OCI-LY1 (cell line): ENCODE results near the gene DCAF5.

ENCODE experiments used
- H2AFZ ChIP-seq: fragments of 200-600 bp; sonication (generic), shearing (Covaris generic); 2 replicates; pipeline ENCODE4 v1.6.0; 2014; ENCODE audit warnings: antibody characterized with exemption, mild to moderate bottlenecking, low read length
- H3F3A ChIP-seq: fragments of 200-600 bp; sonication (generic), shearing (Covaris generic); 2 replicates; pipeline ENCODE4 v1.6.0; 2014; ENCODE audit warnings: mild to moderate bottlenecking, antibody characterized with exemption, low read length, moderate library complexity; ENCODE audit not compliant: insufficient read depth
- H3K27ac ChIP-seq: fragments of 200-600 bp; sonication (generic); 2 replicates; pipeline ENCODE4 v1.5.1; 2014; ENCODE audit warnings: low read length, mixed run types, mild to moderate bottlenecking, low read depth; ENCODE audit not compliant: poor library complexity, severe bottlenecking
- H3K27me3 ChIP-seq: fragments of 200-600 bp; sonication (generic); 2 replicates; pipeline ENCODE4 v1.6.0; 2014; ENCODE audit warnings: antibody characterized with exemption, mild to moderate bottlenecking, low read length, moderate library complexity; ENCODE audit not compliant: insufficient read depth
- H3K36me3 ChIP-seq: fragments of 200-600 bp; sonication (generic); 2 replicates; pipeline ENCODE4 v1.6.1; 2014; ENCODE audit warnings: mild to moderate bottlenecking, antibody characterized with exemption, low read length, moderate library complexity, mixed read lengths; ENCODE audit not compliant: insufficient read depth
- H3K4me1 ChIP-seq: fragments of 200-600 bp; sonication (generic); 2 replicates; pipeline ENCODE4 v1.5.1; 2014; ENCODE audit warnings: mild to moderate bottlenecking, low read length, moderate library complexity; ENCODE audit not compliant: insufficient read depth, severe bottlenecking
- H3K4me2 ChIP-seq: fragments of 200-600 bp; sonication (generic), shearing (Covaris generic); 2 replicates; pipeline ENCODE4 v1.6.1; 2014; ENCODE audit warnings: low read length
- H3K4me3 ChIP-seq: fragments of 200-600 bp; sonication (generic); 2 replicates; pipeline ENCODE4 v1.5.1; 2014; ENCODE audit warnings: low read length, low read depth, mild to moderate bottlenecking, mixed read lengths; ENCODE audit not compliant: poor library complexity, severe bottlenecking
- H3K79me2 ChIP-seq: fragments of 200-600 bp; shearing (Covaris generic); 2 replicates; pipeline ENCODE4 v1.6.1; 2016; ENCODE audit warnings: mixed run types, low read length, mixed read lengths; ENCODE audit not compliant: insufficient read depth
- H3K9ac ChIP-seq: fragments of 200-600 bp; sonication (generic), shearing (Covaris generic); 2 replicates; pipeline ENCODE4 v1.6.1; 2014; ENCODE audit warnings: mild to moderate bottlenecking, low read length, mixed read lengths
- H3K9me2 ChIP-seq: fragments of 200-600 bp; sonication (generic), shearing (Covaris generic); 2 replicates; pipeline ENCODE4 v1.6.1; 2014; ENCODE audit warnings: low read depth, mild to moderate bottlenecking, low read length, mixed read lengths
- H3K9me3 ChIP-seq: fragments of 200-600 bp; shearing (Covaris generic); 2 replicates; pipeline ENCODE4 v1.6.1; 2014; ENCODE audit warnings: low read length, mixed read lengths
- H4K20me1 ChIP-seq: fragments of 200-600 bp; sonication (generic), shearing (Covaris generic); 2 replicates; pipeline ENCODE4 v1.6.0; 2016; ENCODE audit warnings: mild to moderate bottlenecking, low read length; ENCODE audit not compliant: insufficient read depth
- EZH2 ChIP-seq: fragments of 200-600 bp; sonication (generic), shearing (Covaris generic); IDR thresholded peaks from 2 replicates; pipeline ENCODE4 v1.8.0; 2017; ENCODE audit warnings: borderline replicate concordance, mixed run types, mild to moderate bottlenecking, antibody characterized with exemption, low read length, moderate library complexity, mixed read lengths
- TF ChIP-seq, protein P1 (sequence below): fragments of 200-600 bp; sonication (generic), shearing (Covaris generic); IDR thresholded peaks from 2 replicates; pipeline ENCODE4 v1.5.1; 2017; ENCODE audit warnings: mild to moderate bottlenecking, antibody characterized with exemption, low read length, moderate library complexity, mixed read lengths

DCAF5 gene

DNA sequence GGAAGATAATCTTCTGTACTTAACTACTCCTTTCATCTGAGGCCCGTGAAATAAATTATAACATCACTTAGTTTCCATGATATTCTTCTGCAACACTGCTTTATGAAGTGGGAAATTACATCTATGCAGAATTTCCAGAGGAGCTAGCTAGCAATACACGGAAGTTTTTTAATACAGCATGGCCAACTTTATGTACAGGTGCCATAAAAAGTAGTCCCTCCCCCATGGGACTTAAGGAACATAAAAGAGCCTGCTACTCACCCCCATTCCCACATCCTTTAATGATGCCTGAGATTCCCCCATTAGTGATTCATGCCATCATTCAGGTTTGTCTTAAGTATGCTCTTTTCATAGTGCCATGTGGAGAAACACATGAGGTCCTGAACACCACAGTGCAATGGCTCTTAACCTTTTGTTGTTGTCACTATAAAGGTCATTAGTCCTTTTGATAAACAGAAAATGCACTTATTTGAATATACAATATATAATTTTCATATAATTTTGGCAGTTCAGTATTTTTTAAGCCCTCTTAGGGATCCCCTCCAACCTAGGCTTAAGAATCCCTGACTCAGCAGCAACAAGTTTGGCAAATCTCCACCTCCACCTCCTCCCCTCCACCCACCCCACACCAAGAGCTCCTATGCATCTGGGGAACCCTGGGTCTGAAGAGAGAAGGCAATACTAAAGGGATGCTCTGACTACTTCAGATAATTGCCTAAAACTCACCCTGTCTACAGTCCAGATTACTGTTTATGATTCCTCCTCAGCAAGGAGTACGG is 37.3 kb downstream of the DCAF5 start:
- Histone ChIP-seq H3K9ac (no peak overlapping the region), H3K4me3 (no peak overlapping the region), H3K27me3 (no peaks in the 10 kb centered on the region), H3K36me3 (peaks cover 74% of the 10 kb centered on the region), H3K4me1 (peaks cover 19% of the 10 kb centered on the region), H3K9me2 (no peaks in the 10 kb centered on the region), H2AFZ (no peak overlapping the region), H4K20me1 (no peaks in the 10 kb centered on the region), H3K27ac (no peak overlapping the region), H3F3A (no peaks in the 10 kb centered on the region), H3K4me2 (no peak overlapping the region), H3K9me3 (no peaks in the 10 kb centered on the region), H3K79me2 (no peaks in the 10 kb centered on the region)
- TF ChIP-seq, protein P1, sequence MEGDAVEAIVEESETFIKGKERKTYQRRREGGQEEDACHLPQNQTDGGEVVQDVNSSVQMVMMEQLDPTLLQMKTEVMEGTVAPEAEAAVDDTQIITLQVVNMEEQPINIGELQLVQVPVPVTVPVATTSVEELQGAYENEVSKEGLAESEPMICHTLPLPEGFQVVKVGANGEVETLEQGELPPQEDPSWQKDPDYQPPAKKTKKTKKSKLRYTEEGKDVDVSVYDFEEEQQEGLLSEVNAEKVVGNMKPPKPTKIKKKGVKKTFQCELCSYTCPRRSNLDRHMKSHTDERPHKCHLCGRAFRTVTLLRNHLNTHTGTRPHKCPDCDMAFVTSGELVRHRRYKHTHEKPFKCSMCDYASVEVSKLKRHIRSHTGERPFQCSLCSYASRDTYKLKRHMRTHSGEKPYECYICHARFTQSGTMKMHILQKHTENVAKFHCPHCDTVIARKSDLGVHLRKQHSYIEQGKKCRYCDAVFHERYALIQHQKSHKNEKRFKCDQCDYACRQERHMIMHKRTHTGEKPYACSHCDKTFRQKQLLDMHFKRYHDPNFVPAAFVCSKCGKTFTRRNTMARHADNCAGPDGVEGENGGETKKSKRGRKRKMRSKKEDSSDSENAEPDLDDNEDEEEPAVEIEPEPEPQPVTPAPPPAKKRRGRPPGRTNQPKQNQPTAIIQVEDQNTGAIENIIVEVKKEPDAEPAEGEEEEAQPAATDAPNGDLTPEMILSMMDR = no peak
- no peak for TF ChIP-seq EZH2

DNA sequence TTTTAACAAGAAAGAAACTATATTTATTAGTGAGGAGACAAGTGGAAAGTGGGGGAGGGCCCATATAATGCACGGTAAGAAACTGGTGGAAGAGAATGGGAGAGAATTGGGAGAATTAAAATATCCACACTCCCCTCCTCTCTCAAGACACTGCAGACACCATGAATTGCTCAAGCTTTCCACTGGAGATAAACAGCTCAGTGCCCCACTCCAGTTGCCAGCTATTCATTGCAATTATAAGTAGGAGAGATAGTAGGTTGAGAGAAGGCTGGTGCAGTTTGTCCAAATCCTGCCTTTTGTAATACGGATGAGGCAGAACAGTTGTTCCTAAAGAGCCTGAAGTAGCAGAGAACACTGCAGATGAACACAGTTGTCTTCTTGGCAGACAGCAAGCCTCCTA is 38.2 kb downstream of the DCAF5 start:
- H3K27ac ChIP-seq = no peak overlapping the region
- no peak overlapping the region for H3K9ac ChIP-seq
- no peak overlapping the region for H3K4me2 ChIP-seq
- no peaks in the 10 kb centered on the region for H3K27me3 ChIP-seq
- no peaks in the 10 kb centered on the region for H3K79me2 ChIP-seq
- no peaks in the 10 kb centered on the region for H3F3A ChIP-seq
- no peak for TF ChIP-seq EZH2
- TF ChIP-seq, protein P1 = no peak
- no peaks in the 10 kb centered on the region for H3K9me3 ChIP-seq
- no peaks in the 10 kb centered on the region for H4K20me1 ChIP-seq
- no peaks in the 10 kb centered on the region for H3K9me2 ChIP-seq
- peaks cover 79% of the 10 kb centered on the region for H3K36me3 ChIP-seq
- H2AFZ ChIP-seq = no peak overlapping the region
- H3K4me1 ChIP-seq = peaks cover 19% of the 10 kb centered on the region
- no peak overlapping the region for H3K4me3 ChIP-seq

DNA sequence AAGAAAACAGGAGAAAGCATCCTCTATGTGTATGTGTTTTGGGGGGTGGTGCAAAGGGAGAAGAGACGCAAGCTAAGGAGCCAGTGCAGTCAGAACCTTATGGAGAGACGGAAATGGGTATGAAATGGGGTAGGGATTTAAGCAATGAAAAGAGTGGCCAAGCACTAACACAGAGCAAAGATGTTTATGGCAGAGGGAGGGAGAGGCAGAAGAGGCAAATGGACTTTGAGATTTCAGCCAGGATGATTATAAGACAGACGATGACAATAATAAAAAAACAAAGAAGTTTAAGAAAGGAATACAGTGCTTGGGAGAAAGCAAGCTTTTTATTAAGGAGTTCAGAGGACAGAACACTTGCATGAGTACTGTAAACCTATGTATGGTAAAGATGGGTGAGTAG is 44.6 kb downstream of the DCAF5 start:
- Histone ChIP-seq H3K9ac (no peak overlapping the region), H3F3A (no peaks in the 10 kb centered on the region), H3K27me3 (no peaks in the 10 kb centered on the region), H3K4me2 (no peak overlapping the region), H3K9me3 (no peaks in the 10 kb centered on the region), H3K79me2 (no peaks in the 10 kb centered on the region), H3K4me3 (no peak overlapping the region), H3K9me2 (no peaks in the 10 kb centered on the region), H4K20me1 (0 out of 2 replicates have a peak, but pooled peaks cover 2% of the 10 kb centered on the region), H3K36me3 (peaks cover 35% of the 10 kb centered on the region; the same call in 1 of the 2 replicates), H2AFZ (no peak overlapping the region), H3K4me1 (no peaks in the 10 kb centered on the region), H3K27ac (no peak overlapping the region)
- TF ChIP-seq, protein P1 = no peak
- TF ChIP-seq EZH2 = no peak
